Neural cell (in vitro differentiated cells): ENCODE data around the gene DERA. TPM values are rescaled to one million over a fixed set of nuclear protein-coding genes. Genes with fewer than 3 reads are reported as not detected.
A peak's percentile ranks its signal among the peaks of the same experiment; 100 is the strongest.
"Not testable (repeated sequence)": the region's sequence is repeated elsewhere in the genome, so short reads cannot be mapped to it uniquely, and the experiment has no call there.

Experiments used
- H2AFZ ChIP-seq: fragments of 200-600, 300-800 bp; sonication (generic), shearing (Covaris generic); 2 replicates; pipeline ENCODE4 v1.6.0; 2014; ENCODE audit warnings: low read depth, mild to moderate bottlenecking, antibody characterized with exemption, low read length, moderate library complexity
- H3F3A ChIP-seq: fragments of 200-600 bp; shearing (Covaris generic); 2 replicates; pipeline ENCODE4 v1.6.1; 2016; ENCODE audit warnings: mild to moderate bottlenecking, moderate library complexity, mixed read lengths, antibody characterized with exemption, low read length; ENCODE audit not compliant: insufficient read depth, poor library complexity, severe bottlenecking
- H3K27ac ChIP-seq: fragments of 200-600, 300-800 bp; sonication (generic), shearing (Covaris generic); 2 replicates; pipeline ENCODE4 v1.5.1; 2014; ENCODE audit warnings: mild to moderate bottlenecking, low read length, moderate library complexity
- H3K27me3 ChIP-seq: fragments of 300-800, 200-600 bp; sonication (generic), shearing (Covaris generic); 2 replicates; pipeline ENCODE4 v1.6.0; 2014; ENCODE audit warnings: mild to moderate bottlenecking, low read depth, low read length, moderate library complexity; ENCODE audit not compliant: insufficient read depth
- H3K36me3 ChIP-seq: fragments of 300-800, 200-600 bp; sonication (generic), shearing (Covaris generic); 2 replicates; pipeline ENCODE4 v1.5.1; 2014; ENCODE audit warnings: mild to moderate bottlenecking, antibody characterized with exemption, low read length, moderate library complexity; ENCODE audit not compliant: insufficient read depth
- H3K4me2 ChIP-seq: fragments of 300-800, 200-600 bp; sonication (generic), shearing (Covaris generic); 2 replicates; pipeline ENCODE4 v1.6.0; 2014; ENCODE audit warnings: mild to moderate bottlenecking, low read length
- H3K4me3 ChIP-seq: fragments of 300-800, 200-600 bp; sonication (generic), shearing (Covaris generic); 2 replicates; pipeline ENCODE4 v1.5.1; 2014; ENCODE audit warnings: mild to moderate bottlenecking, low read length, moderate library complexity
- H3K79me2 ChIP-seq: fragments of 200-600 bp; shearing (Covaris generic); replicated peaks from 2 replicates; pipeline ENCODE4 v1.6.0; 2014; ENCODE audit warnings: mild to moderate bottlenecking, low read length, moderate library complexity; ENCODE audit not compliant: insufficient read depth
- H3K9ac ChIP-seq: fragments of 300-800, 200-600 bp; sonication (generic), shearing (Covaris generic); 2 replicates; pipeline ENCODE4 v1.6.1; 2016; ENCODE audit warnings: mild to moderate bottlenecking, low read length, mixed read lengths
- H3K9me2 ChIP-seq: fragments of 200-600 bp; shearing (Covaris generic); 2 replicates; pipeline ENCODE4 v1.6.1; 2016; ENCODE audit warnings: mild to moderate bottlenecking, low read length, mixed read lengths; ENCODE audit not compliant: insufficient read depth
- H3K9me3 ChIP-seq: fragments of 200-600, 300-800 bp; sonication (generic), shearing (Covaris generic); 2 replicates; pipeline ENCODE4 v1.6.1; 2016; ENCODE audit warnings: mild to moderate bottlenecking, mixed run types, low read length, moderate library complexity, mixed read lengths
- H4K20me1 ChIP-seq: fragments of 200-600 bp; shearing (Covaris generic); 2 replicates; pipeline ENCODE4 v1.6.1; 2016; ENCODE audit warnings: mild to moderate bottlenecking, mixed run types; ENCODE audit not compliant: insufficient read depth
- CTCF ChIP-seq: fragments of 450-650 bp; IDR thresholded peaks from 2 replicates; pipeline ENCODE4 v1.5.1; 2014; ENCODE audit warnings: antibody characterized with exemption, mild to moderate bottlenecking, moderate library complexity; ENCODE audit not compliant: poor library complexity, severe bottlenecking
- EP300 ChIP-seq: fragments of 450-650 bp; conservative IDR thresholded peaks from 2 replicates; pipeline ENCODE4 v1.6.1; 2014; ENCODE audit warnings: antibody characterized with exemption, mild to moderate bottlenecking, moderate library complexity; ENCODE audit not compliant: poor library complexity, severe bottlenecking
- EZH2 ChIP-seq: fragments of 200-600, 300-800 bp; shearing (Covaris generic), sonication (generic); IDR thresholded peaks from 2 replicates; pipeline ENCODE4 v1.6.1; 2014; ENCODE audit warnings: antibody characterized with exemption, low read length, borderline replicate concordance, mild to moderate bottlenecking; ENCODE audit not compliant: insufficient read depth, poor library complexity, severe bottlenecking
- MXI1 ChIP-seq: fragments of 450-650 bp; conservative IDR thresholded peaks from 2 replicates; pipeline ENCODE4 v1.6.1; 2014; ENCODE audit warnings: antibody characterized with exemption, mild to moderate bottlenecking; ENCODE audit not compliant: poor library complexity, severe bottlenecking
- POLR2AphosphoS5 ChIP-seq: IDR thresholded peaks from 2 replicates; pipeline ENCODE4 v1.6.1; 2012
- RAD21 ChIP-seq: fragments of 450-650 bp; conservative IDR thresholded peaks from 2 replicates; pipeline ENCODE4 v1.6.1; 2014; ENCODE audit warnings: antibody characterized with exemption, mild to moderate bottlenecking, moderate library complexity
- REST ChIP-seq: IDR thresholded peaks from 2 replicates; pipeline ENCODE4 v1.6.1; 2012; ENCODE audit warnings: borderline replicate concordance
- SMC3 ChIP-seq: fragments of 450-650 bp; conservative IDR thresholded peaks from 2 replicates; pipeline ENCODE4 v1.6.1; 2014; ENCODE audit warnings: antibody characterized with exemption, mild to moderate bottlenecking, moderate library complexity; ENCODE audit not compliant: poor library complexity
- TAF1 ChIP-seq: IDR thresholded peaks from 2 replicates; pipeline ENCODE4 v1.6.1; 2012; ENCODE audit warnings: low read depth
- polyA plus RNA-seq: library from polyadenylated mRNA; depleted of rRNA; stranded (reverse); fragments of >200 nt; gene quantifications from 2 replicates; pipeline ENCODE4 v1.2.3, GENCODE V29; 2014

DERA gene
- polyA plus RNA-seq, 1 donor from 2014 or later, result 7.7 TPM

- Histone ChIP-seq H3K36me3 (no peaks in the 10 kb centered on the region), H4K20me1 (no peaks in the 10 kb centered on the region), H3K9me2 (no peaks in the 10 kb centered on the region), H3K79me2 (no peaks in the 10 kb centered on the region), H3K4me3 (no peak overlapping the region), H3K27ac (no peak overlapping the region), H3F3A (no peaks in the 10 kb centered on the region), H3K4me2 (no peak overlapping the region), H3K9ac (no peak overlapping the region), H3K27me3 (no peaks in the 10 kb centered on the region), H3K9me3 (no peaks in the 10 kb centered on the region), H2AFZ (no peak overlapping the region)
- no peak for TF ChIP-seq TAF1
Observed at GRCh38 chr12:15904378-15904920, 6.7 kb upstream of the DERA start.

DNA sequence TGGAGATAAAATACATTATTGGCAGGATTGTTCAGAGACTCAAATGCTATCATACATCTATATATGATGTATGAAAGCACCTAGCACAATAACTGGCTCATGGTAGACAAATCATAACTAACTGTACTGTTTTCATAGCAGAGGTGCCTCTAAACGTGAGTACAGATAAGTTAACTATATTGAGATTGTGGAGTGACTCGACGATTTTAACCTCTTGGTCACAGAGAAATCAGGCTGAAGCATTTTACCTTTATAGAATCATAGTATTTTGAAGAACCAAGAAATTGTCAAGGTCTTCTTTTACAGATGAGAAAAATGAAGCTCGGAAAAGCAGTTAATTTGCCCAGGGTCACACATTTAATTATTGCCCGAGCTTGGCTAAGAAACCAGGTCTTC is 666 bp upstream of the DERA start:
- Histone ChIP-seq H3K9me3 (no peaks in the 10 kb centered on the region), H3F3A (peaks cover 4% of the 10 kb centered on the region), H4K20me1 (no peaks in the 10 kb centered on the region), H3K79me2 (no peaks in the 10 kb centered on the region), H3K9ac (no peak overlapping the region), H3K27me3 (no peaks in the 10 kb centered on the region), H3K4me2 (peak overlapping the region; percentile 17), H3K27ac (no peak overlapping the region), H3K4me3 (peak overlapping the region; percentile 76), H3K36me3 (no peaks in the 10 kb centered on the region), H3K9me2 (no peaks in the 10 kb centered on the region), H2AFZ (no peak overlapping the region)
- TF ChIP-seq POLR2AphosphoS5, result no peak
- no peak for TF ChIP-seq MXI1
- TF ChIP-seq EZH2, result no peak
- TF ChIP-seq TAF1, result no peak
- TF ChIP-seq RAD21, result no peak
- no peak for TF ChIP-seq REST
- no peak for TF ChIP-seq CTCF
- TF ChIP-seq SMC3, result no peak
- no peak for TF ChIP-seq EP300

DNA sequence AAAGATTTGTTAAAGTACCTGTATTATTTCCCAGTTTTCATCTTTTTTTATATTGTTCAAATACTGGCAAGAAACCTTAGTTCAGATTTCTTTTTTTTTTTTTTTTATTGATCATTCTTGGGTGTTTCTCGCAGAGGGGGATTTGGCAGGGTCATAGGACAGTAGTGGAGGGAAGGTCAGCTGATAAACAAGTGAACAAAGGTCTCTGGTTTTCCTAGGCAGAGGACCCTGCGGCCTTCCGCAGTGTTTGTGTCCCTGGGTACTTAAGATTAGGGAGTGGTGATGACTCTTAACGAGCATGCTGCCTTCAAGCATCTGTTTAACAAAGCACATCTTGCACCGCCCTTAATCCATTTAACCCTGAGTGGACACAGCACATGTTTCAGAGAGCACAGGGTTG is 799 bp downstream of the DERA start:
- Histone ChIP-seq H3K4me3 (peak overlapping the region; percentile 76), H2AFZ (peak overlapping the region; percentile 54)
- not testable (repeated sequence) for H3K27me3 ChIP-seq, H3K27ac ChIP-seq, H3K9me2 ChIP-seq, H3K9ac ChIP-seq, H3K36me3 ChIP-seq, H3K79me2 ChIP-seq, H3F3A ChIP-seq, H3K9me3 ChIP-seq, H3K4me2 ChIP-seq, H4K20me1 ChIP-seq

GRCh38 chr12:15914131-15914530 is 3.0 kb downstream of the DERA start:
- not testable (repeated sequence) for H3F3A ChIP-seq, H3K9me2 ChIP-seq, H3K4me3 ChIP-seq, H3K79me2 ChIP-seq, H3K4me2 ChIP-seq, H3K9ac ChIP-seq, H3K36me3 ChIP-seq, H2AFZ ChIP-seq, H3K27me3 ChIP-seq, H4K20me1 ChIP-seq, H3K9me3 ChIP-seq, H3K27ac ChIP-seq
